ENCODE results near the gene C10orf143. TPM values are rescaled to one million over a fixed set of nuclear protein-coding genes. Genes with fewer than 3 reads are reported as not detected.

Gene C10orf143
- total RNA-seq, 1 experiment from 2014 or later, result 1.6 TPM

DNA sequence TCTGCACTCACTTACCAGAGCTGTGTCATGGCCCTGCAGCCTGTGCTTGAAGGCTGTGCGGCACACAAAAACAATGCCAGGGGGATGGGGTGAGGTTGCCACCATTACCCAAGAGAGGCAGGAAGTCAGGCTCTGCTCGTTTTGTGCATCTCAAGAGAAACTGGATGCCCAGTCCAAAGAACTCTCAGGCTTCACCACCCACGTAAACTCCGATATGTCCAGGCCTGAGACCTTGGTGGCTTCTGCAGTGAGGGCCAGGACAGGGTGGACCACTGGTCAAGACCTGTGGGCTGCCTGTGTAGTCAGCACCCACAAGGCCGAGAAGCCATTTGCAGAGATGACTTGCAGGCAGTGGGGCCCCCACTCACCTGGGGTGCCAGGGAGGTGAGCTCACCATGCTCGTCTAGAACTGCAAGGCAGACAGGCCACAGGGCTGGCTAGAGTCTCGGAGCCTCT, 91.9 kb downstream of the C10orf143 start:
- no peak overlapping the region for H3K27ac Mint-ChIP-seq
- ATAC-seq (no peak), DNase-seq (ENCODE audit: low spot score) (no peak)
- no peak overlapping the region for H3K4me3 Mint-ChIP-seq
- CTCF ChIA-PET, result interaction anchor here (1.3 kb wide), 1 partner anchor 26 kb away, joined by 6 read pairs; no protein-coding TSS in a partner anchor
- H3K36me3 Mint-ChIP-seq, result no peaks in the 10 kb centered on the region
- H3K4me1 Mint-ChIP-seq, result 0 out of 2 replicates have a peak, but pooled peaks cover 6% of the 10 kb centered on the region
- POLR2A ChIA-PET, result no interaction called here
- H3K27me3 Mint-ChIP-seq (ENCODE audit: low read depth), result 0 out of 2 replicates have a peak, but pooled peaks cover 3% of the 10 kb centered on the region
- TF ChIP-seq RELA (CRISPR knock-in tag; IDR thresholded peaks at IDR 0.05; ENCODE audit: borderline replicate concordance) (no peak), NR1H2 (CRISPR knock-in tag; IDR thresholded peaks at IDR 0.05) (no peak), ZBTB21 (CRISPR knock-in tag; IDR thresholded peaks at IDR 0.05; ENCODE audit: borderline replicate concordance) (no peak), SOX15 (CRISPR knock-in tag; IDR thresholded peaks at IDR 0.05) (no peak)
- TF ChIP-seq, protein P1, sequence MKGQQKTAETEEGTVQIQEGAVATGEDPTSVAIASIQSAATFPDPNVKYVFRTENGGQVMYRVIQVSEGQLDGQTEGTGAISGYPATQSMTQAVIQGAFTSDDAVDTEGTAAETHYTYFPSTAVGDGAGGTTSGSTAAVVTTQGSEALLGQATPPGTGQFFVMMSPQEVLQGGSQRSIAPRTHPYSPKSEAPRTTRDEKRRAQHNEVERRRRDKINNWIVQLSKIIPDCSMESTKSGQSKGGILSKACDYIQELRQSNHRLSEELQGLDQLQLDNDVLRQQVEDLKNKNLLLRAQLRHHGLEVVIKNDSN (CRISPR knock-in tag; IDR thresholded peaks at IDR 0.05), result no peak
- TF ChIP-seq, protein P2, sequence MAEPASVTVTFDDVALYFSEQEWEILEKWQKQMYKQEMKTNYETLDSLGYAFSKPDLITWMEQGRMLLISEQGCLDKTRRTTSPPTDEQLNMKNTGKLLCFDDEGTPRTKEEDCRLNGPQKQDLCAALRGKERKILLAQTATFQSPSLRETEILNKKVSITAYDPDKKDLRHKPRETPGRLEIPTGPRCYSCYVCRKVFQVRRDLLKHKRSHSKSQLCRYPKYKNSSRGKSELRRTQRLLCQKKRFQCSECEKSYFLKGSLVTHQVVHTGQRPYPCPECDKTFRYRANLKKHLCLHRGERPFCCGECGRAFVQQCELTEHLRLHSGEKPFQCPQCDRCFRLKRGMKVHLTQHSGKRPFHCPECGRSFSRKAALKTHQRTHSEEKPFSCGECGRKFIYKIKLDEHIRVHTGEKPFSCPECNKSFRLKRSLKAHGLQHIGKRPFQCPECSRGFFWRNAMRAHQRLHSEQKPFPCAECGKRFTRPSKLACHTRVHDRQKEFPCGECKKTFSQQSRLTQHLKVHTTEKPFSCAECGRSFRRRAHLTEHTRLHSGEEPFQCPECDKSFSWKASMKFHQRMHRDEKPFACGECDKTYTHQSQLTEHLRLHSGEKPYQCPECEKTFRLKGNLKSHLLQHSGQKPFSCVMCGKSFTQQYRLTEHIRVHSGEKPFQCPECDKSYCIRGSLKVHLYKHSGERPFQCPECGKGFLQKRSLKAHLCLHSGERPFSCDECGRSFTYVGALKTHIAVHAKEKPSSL (CRISPR knock-in tag; conservative IDR thresholded peaks at IDR 0.05), result no peak
- H3K9me3 Mint-ChIP-seq, result peaks cover 4% of the 10 kb centered on the region; the same call in 1 of the 2 replicates

DNA sequence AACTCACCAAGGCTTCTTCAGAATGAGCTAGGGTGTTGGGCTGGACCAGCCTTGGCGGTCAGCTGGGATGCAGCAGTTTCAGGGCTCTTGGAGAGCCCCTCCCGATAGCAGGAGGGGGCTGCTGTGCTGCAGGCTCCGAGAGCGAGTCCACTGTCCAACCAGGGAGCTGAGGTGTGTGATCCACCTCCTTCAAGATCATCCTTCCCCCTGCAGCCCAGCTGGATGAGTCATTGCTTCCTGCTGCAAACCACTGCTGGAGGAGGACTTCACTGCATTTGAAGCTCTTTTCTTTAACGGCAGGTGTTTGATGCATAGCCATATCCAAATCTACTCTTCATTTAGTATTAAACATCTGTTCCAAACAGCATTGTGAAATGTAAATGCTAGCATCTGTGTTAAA, 92.4 kb downstream of the C10orf143 start:
- no peak for DNase-seq (ENCODE audit: low spot score)
- peak; percentile 51; the same call in 1 of the 2 replicates for ATAC-seq
- Mint-ChIP-seq H3K4me3 (no peak overlapping the region), H3K4me1 (0 out of 2 replicates have a peak, but pooled peaks cover 6% of the 10 kb centered on the region), H3K27ac (no peak overlapping the region), H3K36me3 (no peaks in the 10 kb centered on the region), H3K27me3 (ENCODE audit: low read depth) (0 out of 2 replicates have a peak, but pooled peaks cover 3% of the 10 kb centered on the region), H3K9me3 (peaks cover 4% of the 10 kb centered on the region; the same call in 1 of the 2 replicates)
- ChIA-PET CTCF (interaction anchor here (1.3 kb wide), 1 partner anchor 27 kb away, joined by 6 read pairs; no protein-coding TSS in a partner anchor), POLR2A (no interaction called here)
- TF ChIP-seq, protein P3, sequence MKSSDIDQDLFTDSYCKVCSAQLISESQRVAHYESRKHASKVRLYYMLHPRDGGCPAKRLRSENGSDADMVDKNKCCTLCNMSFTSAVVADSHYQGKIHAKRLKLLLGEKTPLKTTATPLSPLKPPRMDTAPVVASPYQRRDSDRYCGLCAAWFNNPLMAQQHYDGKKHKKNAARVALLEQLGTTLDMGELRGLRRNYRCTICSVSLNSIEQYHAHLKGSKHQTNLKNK (CRISPR knock-in tag; IDR thresholded peaks at IDR 0.05), result no peak
- TF ChIP-seq, protein P4, sequence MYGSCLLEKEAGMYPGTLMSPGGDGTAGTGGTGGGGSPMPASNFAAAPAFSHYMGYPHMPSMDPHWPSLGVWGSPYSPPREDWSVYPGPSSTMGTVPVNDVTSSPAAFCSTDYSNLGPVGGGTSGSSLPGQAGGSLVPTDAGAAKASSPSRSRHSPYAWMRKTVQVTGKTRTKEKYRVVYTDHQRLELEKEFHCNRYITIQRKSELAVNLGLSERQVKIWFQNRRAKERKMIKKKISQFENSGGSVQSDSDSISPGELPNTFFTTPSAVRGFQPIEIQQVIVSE (CRISPR knock-in tag; IDR thresholded peaks at IDR 0.05; ENCODE audit: borderline replicate concordance), result no peak
- TF ChIP-seq, protein P5, sequence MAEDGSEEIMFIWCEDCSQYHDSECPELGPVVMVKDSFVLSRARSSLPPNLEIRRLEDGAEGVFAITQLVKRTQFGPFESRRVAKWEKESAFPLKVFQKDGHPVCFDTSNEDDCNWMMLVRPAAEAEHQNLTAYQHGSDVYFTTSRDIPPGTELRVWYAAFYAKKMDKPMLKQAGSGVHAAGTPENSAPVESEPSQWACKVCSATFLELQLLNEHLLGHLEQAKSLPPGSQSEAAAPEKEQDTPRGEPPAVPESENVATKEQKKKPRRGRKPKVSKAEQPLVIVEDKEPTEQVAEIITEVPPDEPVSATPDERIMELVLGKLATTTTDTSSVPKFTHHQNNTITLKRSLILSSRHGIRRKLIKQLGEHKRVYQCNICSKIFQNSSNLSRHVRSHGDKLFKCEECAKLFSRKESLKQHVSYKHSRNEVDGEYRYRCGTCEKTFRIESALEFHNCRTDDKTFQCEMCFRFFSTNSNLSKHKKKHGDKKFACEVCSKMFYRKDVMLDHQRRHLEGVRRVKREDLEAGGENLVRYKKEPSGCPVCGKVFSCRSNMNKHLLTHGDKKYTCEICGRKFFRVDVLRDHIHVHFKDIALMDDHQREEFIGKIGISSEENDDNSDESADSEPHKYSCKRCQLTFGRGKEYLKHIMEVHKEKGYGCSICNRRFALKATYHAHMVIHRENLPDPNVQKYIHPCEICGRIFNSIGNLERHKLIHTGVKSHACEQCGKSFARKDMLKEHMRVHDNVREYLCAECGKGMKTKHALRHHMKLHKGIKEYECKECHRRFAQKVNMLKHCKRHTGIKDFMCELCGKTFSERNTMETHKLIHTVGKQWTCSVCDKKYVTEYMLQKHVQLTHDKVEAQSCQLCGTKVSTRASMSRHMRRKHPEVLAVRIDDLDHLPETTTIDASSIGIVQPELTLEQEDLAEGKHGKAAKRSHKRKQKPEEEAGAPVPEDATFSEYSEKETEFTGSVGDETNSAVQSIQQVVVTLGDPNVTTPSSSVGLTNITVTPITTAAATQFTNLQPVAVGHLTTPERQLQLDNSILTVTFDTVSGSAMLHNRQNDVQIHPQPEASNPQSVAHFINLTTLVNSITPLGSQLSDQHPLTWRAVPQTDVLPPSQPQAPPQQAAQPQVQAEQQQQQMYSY (CRISPR knock-in tag; IDR thresholded peaks at IDR 0.05), result no peak
- TF ChIP-seq NFE2L1 (CRISPR knock-in tag; IDR thresholded peaks at IDR 0.05), result no peak
- TF ChIP-seq, protein P1 (CRISPR knock-in tag; IDR thresholded peaks at IDR 0.05), result no peak
- TF ChIP-seq JAZF1 (CRISPR knock-in tag; IDR thresholded peaks at IDR 0.05), result no peak
- TF ChIP-seq, protein P6, sequence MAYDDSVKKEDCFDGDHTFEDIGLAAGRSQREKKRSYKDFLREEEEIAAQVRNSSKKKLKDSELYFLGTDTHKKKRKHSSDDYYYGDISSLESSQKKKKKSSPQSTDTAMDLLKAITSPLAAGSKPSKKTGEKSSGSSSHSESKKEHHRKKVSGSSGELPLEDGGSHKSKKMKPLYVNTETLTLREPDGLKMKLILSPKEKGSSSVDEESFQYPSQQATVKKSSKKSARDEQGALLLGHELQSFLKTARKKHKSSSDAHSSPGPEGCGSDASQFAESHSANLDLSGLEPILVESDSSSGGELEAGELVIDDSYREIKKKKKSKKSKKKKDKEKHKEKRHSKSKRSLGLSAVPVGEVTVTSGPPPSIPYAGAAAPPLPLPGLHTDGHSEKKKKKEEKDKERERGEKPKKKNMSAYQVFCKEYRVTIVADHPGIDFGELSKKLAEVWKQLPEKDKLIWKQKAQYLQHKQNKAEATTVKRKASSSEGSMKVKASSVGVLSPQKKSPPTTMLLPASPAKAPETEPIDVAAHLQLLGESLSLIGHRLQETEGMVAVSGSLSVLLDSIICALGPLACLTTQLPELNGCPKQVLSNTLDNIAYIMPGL (CRISPR knock-in tag; IDR thresholded peaks at IDR 0.05), result no peak
- TF ChIP-seq PRRX2 (CRISPR knock-in tag; IDR thresholded peaks at IDR 0.05), result no peak
- TF ChIP-seq, protein P7, sequence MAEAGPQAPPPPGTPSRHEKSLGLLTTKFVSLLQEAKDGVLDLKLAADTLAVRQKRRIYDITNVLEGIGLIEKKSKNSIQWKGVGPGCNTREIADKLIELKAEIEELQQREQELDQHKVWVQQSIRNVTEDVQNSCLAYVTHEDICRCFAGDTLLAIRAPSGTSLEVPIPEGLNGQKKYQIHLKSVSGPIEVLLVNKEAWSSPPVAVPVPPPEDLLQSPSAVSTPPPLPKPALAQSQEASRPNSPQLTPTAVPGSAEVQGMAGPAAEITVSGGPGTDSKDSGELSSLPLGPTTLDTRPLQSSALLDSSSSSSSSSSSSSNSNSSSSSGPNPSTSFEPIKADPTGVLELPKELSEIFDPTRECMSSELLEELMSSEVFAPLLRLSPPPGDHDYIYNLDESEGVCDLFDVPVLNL (CRISPR knock-in tag; IDR thresholded peaks at IDR 0.05; ENCODE audit: borderline replicate concordance, low read depth), result no peak
- TF ChIP-seq SMAD3 (CRISPR knock-in tag; IDR thresholded peaks at IDR 0.05; ENCODE audit: borderline replicate concordance), result no peak

Data from WTC11 (cell line).